Karpas-422 (cell line): ENCODE measurements around the gene CST7. TPM values are rescaled to one million over a fixed set of nuclear protein-coding genes. Genes with fewer than 3 reads are reported as not detected.

Experiments used
- DNase-seq: peaks from one replicate; pipeline ENCODE4 v3.0.0-alpha.2; 2015
- H2AFZ ChIP-seq: fragments of 200-600 bp; sonication (generic); 2 replicates; pipeline ENCODE4 v1.6.1; 2014; ENCODE audit warnings: antibody characterized with exemption, low read length, mixed read lengths
- H3K27ac ChIP-seq: fragments of 200-600 bp; sonication (generic); 2 replicates; pipeline ENCODE4 v1.5.1; 2014; ENCODE audit warnings: mild to moderate bottlenecking, low read length, moderate library complexity
- H3K27me3 ChIP-seq: fragments of 200-600 bp; sonication (generic); 2 replicates; pipeline ENCODE4 v1.6.1; 2014; ENCODE audit warnings: low read length, mixed read lengths
- H3K36me3 ChIP-seq: fragments of 200-600 bp; sonication (generic); 2 replicates; pipeline ENCODE4 v1.6.1; 2014; ENCODE audit warnings: low read length, mixed read lengths; ENCODE audit not compliant: insufficient read depth
- H3K4me1 ChIP-seq: fragments of 200-600 bp; sonication (generic); 2 replicates; pipeline ENCODE4 v1.6.1; 2014; ENCODE audit warnings: mild to moderate bottlenecking, low read length, mixed read lengths
- H3K4me2 ChIP-seq: fragments of 200-600 bp; sonication (generic); 2 replicates; pipeline ENCODE4 v1.6.1; 2014; ENCODE audit warnings: low read length, low read depth, mild to moderate bottlenecking; ENCODE audit not compliant: poor library complexity, severe bottlenecking
- H3K4me3 ChIP-seq: fragments of 200-600 bp; sonication (generic); 2 replicates; pipeline ENCODE4 v1.5.1; 2014; ENCODE audit warnings: mild to moderate bottlenecking, antibody characterized with exemption, low read length, mixed read lengths
- H3K79me2 ChIP-seq: fragments of 200-600 bp; sonication (generic); 2 replicates; pipeline ENCODE4 v1.6.1; 2014; ENCODE audit warnings: mild to moderate bottlenecking, low read length, mixed read lengths
- H3K9ac ChIP-seq: fragments of 200-600 bp; sonication (generic); 2 replicates; pipeline ENCODE4 v1.6.0; 2014; ENCODE audit warnings: low read length
- H3K9me2 ChIP-seq: fragments of 200-600 bp; sonication (generic), shearing (Covaris generic); replicated peaks from 2 replicates; pipeline ENCODE4 v1.6.0; 2014; ENCODE audit warnings: mild to moderate bottlenecking, low read length, moderate library complexity; ENCODE audit not compliant: insufficient read depth
- H3K9me3 ChIP-seq: fragments of 300-700, 200-600 bp; sonication (generic); 2 replicates; pipeline ENCODE4 v1.6.1; 2014; ENCODE audit warnings: low read length, mixed read lengths
- H4K20me1 ChIP-seq: fragments of 200-600 bp; sonication (generic); 2 replicates; pipeline ENCODE4 v1.6.1; 2014; ENCODE audit warnings: mild to moderate bottlenecking, antibody characterized with exemption, low read length, low read depth; ENCODE audit not compliant: insufficient read depth
- total RNA-seq: library from RNA; depleted of rRNA; stranded (reverse); fragments of >200 nt; shearing (Covaris generic); gene quantifications from 2 replicates; pipeline ENCODE4 v1.2.3, GENCODE V29; 2014; ENCODE audit warnings: low replicate concordance

The CST7 gene
- total RNA-seq, 1 experiment from 2014 or later = not detected

DNA sequence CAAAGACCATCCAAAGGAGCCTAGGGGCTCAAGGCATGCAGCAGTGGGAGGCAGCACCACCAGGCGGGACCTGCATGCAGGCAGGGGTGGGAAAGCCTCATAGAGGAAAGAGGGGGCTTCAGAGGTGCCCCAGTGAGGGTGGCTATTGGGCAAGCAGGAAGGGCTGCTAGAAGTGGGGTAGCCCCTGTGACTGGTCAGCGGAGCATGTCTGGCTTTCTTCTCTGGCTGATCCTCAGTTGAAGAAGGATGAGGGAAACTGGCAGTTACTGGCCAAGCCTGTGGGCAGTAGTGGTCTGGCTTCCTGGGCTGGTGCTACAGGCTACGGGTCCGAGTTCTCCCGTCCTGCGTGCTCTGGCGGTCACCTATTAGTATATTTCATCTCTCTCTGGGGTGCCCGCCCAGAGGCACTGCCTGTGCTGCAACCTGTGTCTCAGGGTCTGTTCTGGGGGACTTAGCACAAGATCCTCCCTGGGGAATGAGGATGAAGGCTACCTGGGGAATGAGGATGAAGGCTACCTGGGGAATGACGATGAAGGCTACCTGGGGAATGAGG, 35.9 kb upstream of the CST7 start:
- Histone ChIP-seq H3K4me2 (no peak overlapping the region), H3K27me3 (no peaks in the 10 kb centered on the region), H3K27ac (no peak overlapping the region), H3K36me3 (no peaks in the 10 kb centered on the region), H2AFZ (no peak overlapping the region), H3K4me1 (peaks cover 3% of the 10 kb centered on the region), H3K9ac (no peak overlapping the region), H4K20me1 (no peaks in the 10 kb centered on the region), H3K9me3 (no peaks in the 10 kb centered on the region), H3K79me2 (no peaks in the 10 kb centered on the region), H3K9me2 (no peaks in the 10 kb centered on the region), H3K4me3 (no peak overlapping the region)
- DNase-seq = no peak

DNA sequence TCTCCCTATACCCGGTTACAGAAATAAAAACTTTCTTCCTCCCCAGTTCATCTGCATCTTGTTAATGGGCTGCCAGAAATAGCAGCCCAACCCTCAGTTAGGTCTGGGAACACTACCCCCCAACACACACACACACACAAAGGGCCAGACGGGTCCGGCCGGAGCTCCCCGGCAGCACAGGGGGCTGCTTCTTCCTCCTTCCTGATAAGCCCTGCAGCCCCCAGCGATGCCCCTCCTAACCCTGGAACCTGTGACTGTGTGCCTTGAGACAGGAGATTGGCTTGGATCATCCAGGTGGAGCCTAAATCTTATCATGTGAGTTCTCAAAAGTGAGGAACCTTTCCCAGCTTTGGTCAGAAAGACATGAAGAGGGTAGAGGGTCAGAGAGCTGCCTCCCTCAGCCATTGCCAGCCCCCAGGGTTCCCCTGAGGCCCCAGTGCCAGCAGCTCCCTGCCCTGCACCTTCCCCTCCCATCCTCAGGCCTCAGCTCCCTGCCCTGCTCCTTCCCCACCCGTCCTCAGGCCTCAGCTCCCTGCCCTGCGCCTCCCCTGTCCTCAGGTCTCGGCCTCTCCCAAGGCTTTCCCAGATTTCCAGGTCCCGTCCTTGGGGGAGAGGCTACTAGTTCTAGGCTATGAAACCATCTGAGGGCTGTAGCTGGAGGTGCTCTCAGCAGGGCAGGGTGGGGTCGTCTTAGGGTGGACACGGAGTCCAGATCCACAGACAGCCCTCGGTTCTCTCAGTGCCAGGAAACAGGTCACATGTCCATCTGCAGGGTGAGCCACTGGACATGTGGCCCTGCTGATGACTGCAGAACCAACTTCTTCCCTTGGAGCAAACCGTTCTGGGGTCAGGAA, 34.5 kb upstream of the CST7 start:
- no peak for DNase-seq
- Histone ChIP-seq H3K4me2 (no peak overlapping the region), H3K36me3 (no peaks in the 10 kb centered on the region), H2AFZ (no peak overlapping the region), H3K9me2 (no peaks in the 10 kb centered on the region), H3K4me3 (no peak overlapping the region), H3K79me2 (no peaks in the 10 kb centered on the region), H3K27me3 (no peaks in the 10 kb centered on the region), H3K9me3 (no peaks in the 10 kb centered on the region), H3K9ac (no peak overlapping the region), H4K20me1 (no peaks in the 10 kb centered on the region), H3K27ac (no peak overlapping the region), H3K4me1 (peaks cover 4% of the 10 kb centered on the region)

DNA sequence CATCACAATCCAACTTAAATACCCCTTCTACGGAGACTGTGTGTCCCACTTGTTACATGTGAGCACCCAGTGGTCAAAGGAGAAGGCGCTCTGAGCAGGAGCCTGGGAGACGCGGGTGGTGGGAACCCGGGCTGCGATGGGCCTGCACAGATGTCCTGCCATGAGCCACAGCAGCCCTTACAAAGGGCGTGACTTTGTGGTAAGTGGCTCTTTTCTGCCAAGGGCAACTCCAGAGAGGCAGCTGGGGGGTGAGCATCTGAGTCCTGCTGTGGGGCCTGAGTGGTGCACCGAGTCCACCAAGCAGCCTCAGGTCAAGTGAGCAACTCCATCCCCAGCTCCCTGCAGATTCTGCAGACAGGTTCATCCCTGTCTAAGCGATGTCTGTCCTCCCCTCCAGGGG, 33.6 kb upstream of the CST7 start:
- Histone ChIP-seq H3K36me3 (no peaks in the 10 kb centered on the region), H3K79me2 (no peaks in the 10 kb centered on the region), H3K9ac (no peak overlapping the region), H3K9me2 (no peaks in the 10 kb centered on the region), H2AFZ (no peak overlapping the region), H3K27ac (no peak overlapping the region), H3K9me3 (no peaks in the 10 kb centered on the region), H3K4me3 (no peak overlapping the region), H3K27me3 (no peaks in the 10 kb centered on the region), H3K4me2 (no peak overlapping the region), H3K4me1 (peaks cover 4% of the 10 kb centered on the region), H4K20me1 (no peaks in the 10 kb centered on the region)
- DNase-seq = no peak

- Histone ChIP-seq H3K79me2 (no peaks in the 10 kb centered on the region), H3K9me3 (no peaks in the 10 kb centered on the region), H3K4me2 (no peak overlapping the region), H2AFZ (no peak overlapping the region), H3K4me3 (no peak overlapping the region), H3K9ac (no peak overlapping the region), H4K20me1 (no peaks in the 10 kb centered on the region), H3K36me3 (no peaks in the 10 kb centered on the region), H3K27me3 (no peaks in the 10 kb centered on the region), H3K4me1 (peaks cover 4% of the 10 kb centered on the region), H3K9me2 (no peaks in the 10 kb centered on the region), H3K27ac (no peak overlapping the region)
- DNase-seq = no peak
Measured at GRCh38 chr20:24915892-24916291, 33.2 kb upstream of the CST7 start.

DNA sequence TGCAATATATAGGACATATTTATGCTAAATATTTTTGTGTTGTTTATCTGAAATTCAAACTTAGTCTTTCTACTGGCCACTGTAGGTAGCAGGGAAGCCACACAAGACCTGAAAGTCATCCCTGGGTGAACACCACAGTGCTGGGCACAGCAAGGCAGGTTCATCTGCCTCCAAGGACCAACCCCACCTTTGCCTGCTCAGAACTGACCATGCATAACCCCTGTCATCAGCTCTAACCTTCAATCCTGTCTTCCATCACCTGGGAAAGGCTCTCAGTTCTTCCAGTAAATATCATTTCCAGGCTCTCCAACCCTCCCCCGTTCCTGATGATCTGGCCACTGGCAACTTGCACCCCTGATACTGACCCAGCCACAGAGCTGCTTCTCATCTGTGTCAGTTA, 32.7 kb upstream of the CST7 start:
- DNase-seq = no peak
- H4K20me1 ChIP-seq = no peaks in the 10 kb centered on the region
- H3K9ac ChIP-seq = no peak overlapping the region
- H2AFZ ChIP-seq = no peak overlapping the region
- no peak overlapping the region for H3K4me2 ChIP-seq
- no peaks in the 10 kb centered on the region for H3K36me3 ChIP-seq
- no peaks in the 10 kb centered on the region for H3K9me2 ChIP-seq
- H3K27me3 ChIP-seq = no peaks in the 10 kb centered on the region
- no peaks in the 10 kb centered on the region for H3K9me3 ChIP-seq
- H3K4me3 ChIP-seq = no peak overlapping the region
- no peaks in the 10 kb centered on the region for H3K79me2 ChIP-seq
- H3K4me1 ChIP-seq = peaks cover 4% of the 10 kb centered on the region
- no peak overlapping the region for H3K27ac ChIP-seq

DNA sequence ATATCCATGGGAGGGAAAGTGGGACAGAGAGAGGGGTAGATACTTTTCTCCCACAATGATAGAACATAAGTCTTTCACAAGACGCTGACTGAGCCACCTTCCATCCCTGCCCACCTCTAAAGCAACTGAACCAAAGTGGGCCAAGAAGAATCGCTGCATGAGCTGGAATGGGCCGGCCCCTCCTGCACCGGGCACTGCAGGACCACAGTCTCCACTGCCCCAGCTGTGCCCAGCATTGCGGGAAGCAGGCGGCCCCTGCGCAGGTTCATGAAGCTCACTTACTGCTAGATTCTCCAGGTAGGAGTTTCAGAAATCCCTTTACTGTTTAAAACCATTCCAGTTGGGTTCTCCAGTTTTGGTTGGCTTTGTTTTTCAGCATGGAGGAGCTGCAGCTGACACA, 32.0 kb upstream of the CST7 start:
- no peak for DNase-seq
- H3K27ac ChIP-seq = no peak overlapping the region
- H3K4me1 ChIP-seq = peaks cover 4% of the 10 kb centered on the region
- no peaks in the 10 kb centered on the region for H3K79me2 ChIP-seq
- no peak overlapping the region for H3K4me2 ChIP-seq
- no peaks in the 10 kb centered on the region for H3K9me3 ChIP-seq
- H3K4me3 ChIP-seq = no peak overlapping the region
- H2AFZ ChIP-seq = no peak overlapping the region
- H3K36me3 ChIP-seq = no peaks in the 10 kb centered on the region
- H3K27me3 ChIP-seq = no peaks in the 10 kb centered on the region
- no peak overlapping the region for H3K9ac ChIP-seq
- no peaks in the 10 kb centered on the region for H4K20me1 ChIP-seq
- H3K9me2 ChIP-seq = no peaks in the 10 kb centered on the region

- Histone ChIP-seq H3K27me3 (no peaks in the 10 kb centered on the region), H2AFZ (no peak overlapping the region), H3K79me2 (no peaks in the 10 kb centered on the region), H4K20me1 (no peaks in the 10 kb centered on the region), H3K9ac (no peak overlapping the region), H3K27ac (no peak overlapping the region), H3K4me1 (peaks cover 4% of the 10 kb centered on the region), H3K9me3 (no peaks in the 10 kb centered on the region), H3K9me2 (no peaks in the 10 kb centered on the region), H3K36me3 (no peaks in the 10 kb centered on the region), H3K4me3 (no peak overlapping the region), H3K4me2 (no peak overlapping the region)
- peak; percentile 82 for DNase-seq
Measured at GRCh38 chr20:24917797-24918578, 31.1 kb upstream of the CST7 start.
